ENCODE measurements around the gene MSH3.

The MSH3 gene

GRCh38 chr5:80916676-80917075, 262.2 kb downstream of the MSH3 start:
- DNase-seq = no peak

DNA sequence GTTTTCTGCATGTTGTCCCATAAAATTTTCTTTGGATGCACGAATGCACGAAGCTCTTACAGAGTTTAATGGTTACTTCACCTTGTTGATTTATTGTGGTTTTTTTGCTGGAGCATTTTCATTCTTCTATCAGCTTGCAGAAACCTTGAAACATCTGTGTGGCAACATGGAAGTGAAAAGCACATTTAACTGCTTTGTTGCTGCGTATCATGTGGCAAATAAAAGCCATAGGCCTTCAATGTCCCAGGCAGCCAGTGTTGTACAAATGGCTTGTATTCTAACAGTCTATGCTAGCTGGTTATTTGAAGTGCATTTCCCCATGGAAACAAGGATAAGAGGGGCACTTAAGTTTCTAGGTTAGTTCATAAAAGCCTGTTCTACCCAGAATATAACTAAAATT, 263.2 kb downstream of the MSH3 start:
- no peak for DNase-seq

DNA sequence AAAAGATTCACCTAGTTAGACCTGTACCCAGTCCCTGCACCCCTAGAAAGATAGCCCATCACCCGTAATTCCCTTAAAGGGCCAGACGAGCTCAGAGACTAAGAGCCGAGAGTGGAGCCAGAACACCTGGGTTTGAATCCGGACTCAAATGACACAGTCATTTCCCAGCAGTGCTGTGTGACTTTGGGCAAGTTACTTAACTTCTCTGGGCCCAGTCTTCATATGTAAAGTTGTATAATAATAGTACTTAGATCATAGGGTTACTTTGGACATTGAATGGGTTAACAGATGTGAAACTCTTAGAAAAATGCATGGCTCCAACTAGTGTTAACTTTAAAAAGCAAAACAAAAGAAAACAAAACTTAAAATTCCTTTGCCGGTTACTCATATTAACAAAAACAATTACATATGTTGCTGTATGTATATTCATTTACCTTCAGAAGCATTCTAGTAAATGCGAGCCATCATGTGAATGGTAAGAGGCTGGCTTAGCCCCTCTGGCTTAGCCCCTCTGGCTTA, 265.3 kb downstream of the MSH3 start:
- no peak for DNase-seq

- DNase-seq = no peak
Measured at GRCh38 chr5:80920333-80920732, 265.9 kb downstream of the MSH3 start.

DNA sequence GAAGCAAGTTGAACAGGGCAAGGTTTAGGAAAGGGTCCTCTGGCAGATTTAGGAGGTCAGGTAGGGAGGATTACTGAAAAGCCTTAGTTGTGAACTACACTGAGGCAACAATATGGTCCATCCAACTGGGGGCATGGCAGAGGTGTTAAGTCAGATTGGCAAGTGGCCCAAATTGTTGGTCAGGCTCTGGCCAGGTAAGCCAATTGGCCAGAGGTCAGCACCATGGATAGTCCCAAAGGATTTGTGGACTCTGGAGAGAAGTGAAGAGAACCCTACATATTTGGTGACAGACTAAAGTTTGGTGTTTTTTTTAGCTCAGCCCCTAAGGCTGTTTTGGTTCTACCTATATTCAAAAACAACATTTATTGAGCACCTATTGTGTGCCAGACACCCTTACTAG, 266.6 kb downstream of the MSH3 start:
- DNase-seq = no peak

DNA sequence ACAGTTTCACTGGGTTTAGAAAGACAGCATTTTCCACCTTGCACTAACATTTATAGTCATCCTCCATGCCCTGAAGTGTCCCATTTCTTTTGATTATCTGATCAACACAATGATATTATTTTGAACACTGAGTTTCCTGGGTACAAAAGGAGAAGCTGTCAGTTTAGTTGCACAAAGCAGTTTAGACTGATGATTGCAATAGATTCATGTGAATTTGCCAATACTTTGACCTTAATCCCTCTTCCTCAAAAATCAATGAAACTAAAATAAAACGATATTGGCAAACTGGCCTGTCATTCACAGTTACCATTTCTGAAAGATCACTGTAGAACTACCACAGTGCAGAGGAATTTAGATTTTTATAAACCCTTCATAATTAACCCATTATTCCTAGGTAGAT, 271.5 kb downstream of the MSH3 start:
- DNase-seq = no peak

All from right kidney (tissue), 1 donor.